ENCODE data around the gene TMEM204. TPM values are rescaled to one million over a fixed set of nuclear protein-coding genes. Genes with fewer than 3 reads are reported as not detected.
A peak's percentile ranks its signal among the peaks of the same experiment; 100 is the strongest.

The TMEM204 gene
- total and polyA plus RNA-seq, 3 donors from 2014 or later = 13.7 to 21.4 (median 19.4) TPM

DNA sequence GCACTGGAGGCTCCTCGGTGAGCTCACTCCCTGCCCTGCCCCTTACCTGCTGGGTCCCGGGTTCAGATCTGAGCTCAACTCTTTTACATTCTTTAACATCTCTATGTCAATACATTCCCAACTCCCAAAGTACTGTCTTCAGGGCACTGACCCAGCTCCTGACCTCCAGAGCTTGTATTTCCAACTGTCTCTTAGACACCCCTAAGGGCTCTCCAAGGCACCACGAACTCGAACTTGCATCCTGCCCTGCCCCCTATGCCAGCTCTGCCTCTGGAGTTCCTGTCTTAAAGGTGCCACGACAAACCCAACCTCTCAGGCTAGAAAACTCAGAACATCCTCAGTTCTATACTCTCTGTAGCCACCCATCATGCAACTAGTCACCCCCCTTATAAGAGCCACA is 39.8 kb downstream of the TMEM204 start:
- no peaks in the 10 kb centered on the region for H3K27me3 ChIP-seq
- no peaks in the 10 kb centered on the region for H3K4me1 ChIP-seq
- intact Hi-C loops (cut with DNase I; ENCODE audit: low total_unique reads) = no loop called here
- no peaks in the 10 kb centered on the region for H3K36me3 ChIP-seq (ENCODE audit: low read depth, missing control alignments)
- no peak for DNase-seq
- no peaks in the 10 kb centered on the region for H3K9me3 ChIP-seq
- H3K27ac ChIP-seq = no peak overlapping the region
- H3K4me3 ChIP-seq = no peak overlapping the region
- 93 to 94% methylated on average over 5 of the region's 5 CpGs for WGBS, 2 donors
- TF ChIP-seq CTCF (IDR thresholded peaks at IDR 0.05) = no peak
- no peak for TF ChIP-seq POLR2A (IDR thresholded peaks at IDR 0.05)

DNA sequence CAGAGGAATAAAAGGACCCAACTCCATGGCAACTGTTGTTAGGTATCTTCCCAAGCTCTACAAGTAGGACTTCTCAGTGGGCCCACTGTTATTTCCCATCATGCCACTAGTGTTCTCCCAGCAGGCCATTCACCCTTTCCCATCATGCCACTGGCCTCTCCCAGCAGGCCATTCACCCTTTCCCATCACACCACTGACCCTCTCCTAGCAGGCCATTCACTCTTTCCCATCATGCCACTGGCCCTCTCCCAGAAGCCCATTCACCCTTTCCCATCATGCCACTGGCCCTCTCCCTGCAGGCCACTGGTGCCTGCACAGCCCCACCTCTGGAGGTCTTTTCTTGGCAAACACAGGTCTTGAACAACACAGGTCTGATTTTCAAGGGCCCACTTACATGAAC is 42.1 kb downstream of the TMEM204 start:
- no peak for DNase-seq
- intact Hi-C loops (cut with DNase I; ENCODE audit: low total_unique reads) = no loop called here
- Histone ChIP-seq H3K4me1 (no peaks in the 10 kb centered on the region), H3K27ac (no peak overlapping the region), H3K4me3 (no peak overlapping the region), H3K9me3 (no peaks in the 10 kb centered on the region), H3K27me3 (no peaks in the 10 kb centered on the region), H3K36me3 (ENCODE audit: low read depth, missing control alignments) (no peaks in the 10 kb centered on the region)
- TF ChIP-seq CTCF (IDR thresholded peaks at IDR 0.05) (no peak), POLR2A (IDR thresholded peaks at IDR 0.05) (no peak)

DNA sequence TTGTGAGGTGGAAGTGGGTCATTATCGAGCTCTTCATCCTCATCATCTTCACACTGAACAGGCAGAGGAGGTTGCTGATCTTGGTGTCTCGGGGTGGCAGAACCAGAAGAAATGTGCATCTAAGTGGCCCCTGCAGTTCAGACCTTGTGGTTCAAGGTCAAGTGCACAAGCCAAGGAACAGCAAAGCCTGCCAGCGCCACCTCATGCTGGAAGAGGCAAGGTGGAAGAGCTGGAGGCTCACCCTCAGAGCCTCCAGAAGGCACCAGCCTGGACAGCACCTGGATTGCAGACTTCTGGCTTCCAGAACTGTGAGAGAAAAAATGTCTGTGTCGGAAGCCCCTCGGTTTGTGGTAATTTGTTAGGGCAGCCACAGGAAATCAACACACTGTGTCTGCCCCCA is 45.7 kb downstream of the TMEM204 start:
- TF ChIP-seq CTCF (IDR thresholded peaks at IDR 0.05) (no peak), POLR2A (IDR thresholded peaks at IDR 0.05) (no peak)
- WGBS, 2 donors = 84 to 86% methylated on average over 5 of the region's 5 CpGs
- no peaks in the 10 kb centered on the region for H3K4me1 ChIP-seq

DNA sequence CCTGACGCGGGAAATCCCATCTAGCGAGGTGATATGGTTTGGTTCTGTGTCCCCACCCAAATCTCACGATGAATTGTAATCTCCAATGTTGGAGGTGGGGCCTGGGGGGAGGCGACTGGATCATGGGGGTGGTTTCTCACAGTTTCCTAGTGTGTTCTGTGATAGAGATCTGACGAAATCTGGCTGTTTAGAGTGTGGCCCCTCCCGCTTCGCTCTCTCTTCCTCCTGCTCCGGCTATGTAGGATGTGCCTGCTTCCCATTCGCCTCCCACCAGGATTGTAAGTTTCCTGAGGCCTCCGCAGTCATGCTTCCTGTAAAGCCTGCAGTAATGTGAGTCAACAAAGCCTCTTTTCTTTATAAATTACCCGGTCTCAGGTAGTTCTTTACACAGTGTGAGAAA is 46.8 kb downstream of the TMEM204 start:
- intact Hi-C loops (cut with DNase I; ENCODE audit: low total_unique reads) = no loop called here
- no peak for TF ChIP-seq POLR2A (IDR thresholded peaks at IDR 0.05)
- TF ChIP-seq CTCF (IDR thresholded peaks at IDR 0.05) = no peak
- WGBS, 2 donors = 91 to 97% methylated on average over 12 of the region's 12 CpGs

More for the DNA sequence above, 45.7 kb downstream of the TMEM204 start:
- Histone ChIP-seq H3K9me3 (no peaks in the 10 kb centered on the region), H3K36me3 (ENCODE audit: low read depth, missing control alignments) (no peaks in the 10 kb centered on the region), H3K27me3 (no peaks in the 10 kb centered on the region), H3K27ac (no peak overlapping the region), H3K4me3 (no peak overlapping the region)
- peak; percentile 37 for DNase-seq
- intact Hi-C loops (cut with DNase I; ENCODE audit: low total_unique reads) = no loop called here

GRCh38 chr16:1580956-1581355 is 47.5 kb downstream of the TMEM204 start:
- Histone ChIP-seq H3K36me3 (ENCODE audit: low read depth, missing control alignments) (no peaks in the 10 kb centered on the region), H3K27ac (no peak overlapping the region), H3K9me3 (no peaks in the 10 kb centered on the region), H3K27me3 (no peaks in the 10 kb centered on the region), H3K4me1 (no peaks in the 10 kb centered on the region), H3K4me3 (no peak overlapping the region)
- no peak for TF ChIP-seq CTCF (IDR thresholded peaks at IDR 0.05)
- TF ChIP-seq POLR2A (IDR thresholded peaks at IDR 0.05) = no peak
- DNase-seq = no peak
- 90 to 97% methylated on average over 6 of the region's 6 CpGs for WGBS, 2 donors
- intact Hi-C loops (cut with DNase I; ENCODE audit: low total_unique reads) = no loop called here

More for the DNA sequence above, 46.8 kb downstream of the TMEM204 start:
- H3K27me3 ChIP-seq = no peaks in the 10 kb centered on the region
- DNase-seq = no peak
- no peaks in the 10 kb centered on the region for H3K4me1 ChIP-seq
- no peaks in the 10 kb centered on the region for H3K36me3 ChIP-seq (ENCODE audit: low read depth, missing control alignments)
- no peaks in the 10 kb centered on the region for H3K9me3 ChIP-seq
- H3K4me3 ChIP-seq = no peak overlapping the region
- H3K27ac ChIP-seq = no peak overlapping the region
